Measurements from ENCODE around the gene HDAC5.
A peak's percentile ranks its signal among the peaks of the same experiment; 100 is the strongest.
"Not testable (repeated sequence)": the region's sequence is repeated elsewhere in the genome, so short reads cannot be mapped to it uniquely, and the experiment has no call there.

The HDAC5 gene

GRCh38 chr17:44111777-44112176, 11.7 kb downstream of the HDAC5 start:
- DNase-seq (ENCODE audit: low spot score), result no peak

GRCh38 chr17:44110823-44111633, 12.4 kb downstream of the HDAC5 start:
- DNase-seq (ENCODE audit: low spot score), result peak; percentile 95

GRCh38 chr17:44110011-44110686, 13.3 kb downstream of the HDAC5 start:
- DNase-seq (ENCODE audit: low spot score), result no peak

- DNase-seq (ENCODE audit: low spot score), result no peak
Observed at GRCh38 chr17:44109312-44109630, 14.2 kb downstream of the HDAC5 start.

GRCh38 chr17:44108440-44109311, 14.8 kb downstream of the HDAC5 start:
- no peak for DNase-seq (ENCODE audit: low spot score)

GRCh38 chr17:44106801-44107200, 16.6 kb downstream of the HDAC5 start:
- no peak for DNase-seq (ENCODE audit: low spot score)

GRCh38 chr17:44105941-44106340, 17.5 kb downstream of the HDAC5 start:
- DNase-seq (ENCODE audit: low spot score), result no peak

GRCh38 chr17:44105483-44105882, 18.0 kb downstream of the HDAC5 start:
- DNase-seq (ENCODE audit: low spot score), result no peak

- no peak for DNase-seq (ENCODE audit: low spot score)
Observed at GRCh38 chr17:44102849-44103622, 20.4 kb downstream of the HDAC5 start.

- not testable (repeated sequence) for DNase-seq (ENCODE audit: low spot score)
Observed at GRCh38 chr17:44101858-44102257, 21.6 kb downstream of the HDAC5 start.

GRCh38 chr17:44097110-44097958, 26.1 kb downstream of the HDAC5 start:
- DNase-seq (ENCODE audit: low spot score), result no peak

GRCh38 chr17:44095647-44096496, 27.6 kb downstream of the HDAC5 start:
- peak; percentile 89 for DNase-seq (ENCODE audit: low spot score)

GRCh38 chr17:44095388-44095646, 28.1 kb downstream of the HDAC5 start:
- no peak for DNase-seq (ENCODE audit: low spot score)

- DNase-seq (ENCODE audit: low spot score), result no peak
Observed at GRCh38 chr17:44094701-44095387, 28.6 kb downstream of the HDAC5 start.

GRCh38 chr17:44093231-44093900, 30.1 kb downstream of the HDAC5 start:
- no peak for DNase-seq (ENCODE audit: low spot score)

- DNase-seq (ENCODE audit: low spot score), result no peak
Observed at GRCh38 chr17:44092051-44092450, 31.4 kb downstream of the HDAC5 start.

- DNase-seq (ENCODE audit: low spot score), result no peak
Observed at GRCh38 chr17:44091200-44091997, 32.0 kb downstream of the HDAC5 start.

GRCh38 chr17:44088254-44088653, 35.2 kb downstream of the HDAC5 start:
- DNase-seq (ENCODE audit: low spot score), result no peak
